Non-pigmented ciliary epithelial cell (primary cell): ENCODE measurements around the gene SPATA6L.

Source experiments
- DNase-seq: peaks from one replicate; pipeline ENCODE4 v3.0.0-alpha.2; 2010; ENCODE audit warnings: low read depth

The SPATA6L gene

DNA sequence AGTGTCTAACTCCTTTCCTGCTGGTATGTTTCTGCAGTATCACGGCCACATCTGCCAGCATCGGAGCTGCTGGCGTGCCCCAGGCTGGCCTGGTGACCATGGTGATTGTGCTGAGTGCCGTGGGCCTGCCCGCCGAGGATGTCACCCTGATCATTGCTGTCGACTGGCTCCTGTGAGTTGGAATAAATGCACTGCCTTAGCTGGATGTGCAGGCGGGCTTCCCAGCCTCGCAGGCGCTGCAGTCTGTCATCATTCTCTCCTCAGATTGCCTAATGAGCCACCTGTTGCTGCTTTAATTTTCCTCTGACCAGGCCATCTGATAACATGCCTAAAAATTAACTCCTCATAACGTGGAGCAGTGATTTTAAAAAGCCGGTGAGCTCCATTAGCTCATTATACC, 83.3 kb downstream of the SPATA6L start:
- no peak for DNase-seq

DNA sequence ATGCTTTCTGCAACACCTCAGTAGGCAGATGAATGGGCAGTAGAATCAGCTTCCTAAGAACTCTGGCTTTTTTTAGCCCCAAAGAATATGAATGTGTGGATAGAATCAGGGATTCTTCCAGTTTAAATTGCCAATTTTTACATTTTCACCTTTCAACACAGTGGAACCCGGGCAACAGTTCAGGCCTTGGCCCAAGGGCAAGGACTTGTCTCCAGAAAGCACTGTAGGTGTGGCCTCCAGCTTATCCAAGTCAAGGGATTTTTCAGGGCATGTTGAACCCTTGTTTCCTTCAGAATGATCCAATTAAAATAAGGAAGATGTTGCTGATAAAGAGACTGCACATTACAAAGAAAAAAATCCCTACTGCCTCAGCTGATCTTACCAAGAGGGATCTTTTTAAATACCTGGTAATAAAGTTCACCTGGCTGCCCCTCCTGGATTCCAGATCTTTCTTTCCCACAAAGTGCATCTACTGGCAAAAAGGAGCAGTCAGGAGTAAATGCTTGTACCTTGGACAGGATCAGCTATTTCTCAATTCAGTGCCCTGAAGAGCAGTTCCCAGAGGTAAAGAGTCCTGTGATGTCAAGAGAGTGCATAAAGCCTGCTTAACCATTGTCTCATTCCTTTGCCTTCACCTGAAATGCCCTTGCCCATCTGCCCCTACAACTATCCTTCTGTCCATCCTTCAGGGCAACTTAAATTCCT, 84.3 kb downstream of the SPATA6L start:
- DNase-seq: no peak

DNA sequence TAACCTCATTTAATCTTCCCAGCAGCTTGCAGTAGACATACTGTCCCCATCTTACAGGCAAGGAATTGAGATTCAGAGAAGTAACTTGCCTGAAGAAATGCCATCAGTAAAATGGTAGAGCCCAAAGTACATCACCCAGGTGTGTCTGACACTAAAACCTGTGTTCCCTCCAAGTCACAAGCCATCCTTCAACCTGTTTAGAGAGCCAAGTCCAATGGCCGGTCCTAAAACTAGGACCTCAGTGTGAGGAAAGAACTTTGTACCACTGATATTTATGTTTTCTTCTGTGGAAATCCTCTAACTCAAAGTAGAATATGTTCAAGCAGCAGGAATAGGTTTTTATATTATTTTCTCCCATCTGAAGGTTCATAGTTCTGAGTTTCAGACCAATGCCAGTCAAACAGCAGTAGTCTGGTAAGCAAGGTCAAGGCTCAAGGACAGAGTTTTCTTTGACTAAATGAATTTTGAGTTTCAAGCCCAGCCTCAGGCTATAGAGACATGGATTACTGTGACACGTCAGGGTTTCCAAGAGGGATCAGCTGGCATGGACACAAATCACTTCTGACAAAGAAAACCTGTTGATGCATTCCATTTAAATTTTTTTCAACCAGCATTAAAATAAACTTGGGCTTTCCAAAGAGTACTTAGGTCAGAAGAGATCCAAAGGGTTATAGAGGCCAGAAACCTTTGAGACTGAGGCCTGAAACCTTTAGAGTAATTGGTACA, 85.1 kb downstream of the SPATA6L start:
- DNase-seq: no peak

DNA sequence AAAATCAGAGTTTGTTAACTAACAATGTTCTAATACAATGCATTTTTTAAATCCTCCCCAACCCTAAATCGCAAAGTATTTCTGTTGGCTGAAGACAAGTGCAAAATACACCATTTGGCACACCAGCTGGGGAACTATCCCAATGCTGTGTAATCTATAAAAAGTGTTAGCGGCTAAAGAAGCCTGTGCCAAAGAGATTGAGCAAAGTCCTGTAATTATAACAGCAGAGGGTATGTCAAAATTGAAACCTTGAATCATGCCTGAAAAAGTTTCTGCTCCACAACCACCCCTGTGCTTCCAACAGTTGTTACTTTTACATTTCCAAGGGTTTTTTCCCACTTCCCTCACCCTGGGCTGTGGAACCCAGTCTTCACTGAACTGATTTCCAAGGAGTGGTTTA, 87.3 kb downstream of the SPATA6L start:
- DNase-seq: no peak

DNA sequence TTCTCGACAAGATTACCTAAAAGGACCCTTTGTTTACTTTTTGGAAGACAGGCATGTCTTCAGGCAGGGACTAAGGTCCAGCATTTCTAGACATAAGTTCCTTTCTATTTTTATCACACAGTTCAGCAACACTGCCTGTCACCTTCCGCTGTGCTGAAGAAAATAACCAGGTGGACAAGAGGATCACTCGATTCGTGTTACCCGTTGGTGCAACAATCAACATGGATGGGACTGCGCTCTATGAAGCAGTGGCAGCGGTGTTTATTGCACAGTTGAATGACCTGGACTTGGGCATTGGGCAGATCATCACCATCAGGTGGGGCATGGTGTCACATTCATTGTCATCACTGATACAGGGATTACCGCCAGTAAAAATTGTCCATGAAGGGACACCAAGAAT, 89.8 kb downstream of the SPATA6L start:
- no peak for DNase-seq

DNA sequence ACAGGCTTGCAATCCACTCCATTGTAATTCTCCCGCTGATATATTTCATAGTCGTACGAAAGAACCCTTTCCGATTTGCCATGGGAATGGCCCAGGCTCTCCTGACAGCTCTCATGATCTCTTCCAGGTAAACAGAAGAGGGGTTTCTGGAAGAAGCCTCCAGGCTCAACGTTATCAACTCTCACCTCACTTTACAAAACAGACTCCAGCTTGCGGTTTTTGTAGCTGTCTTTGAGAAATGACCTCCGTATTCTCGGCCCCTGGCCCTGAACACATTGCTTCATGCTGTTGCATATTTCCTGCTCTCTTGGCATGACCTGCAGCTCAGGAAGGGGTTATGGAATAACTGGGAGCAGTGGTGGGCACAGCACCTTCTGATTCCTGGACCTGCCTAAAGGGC, 90.3 kb downstream of the SPATA6L start:
- no peak for DNase-seq

DNA sequence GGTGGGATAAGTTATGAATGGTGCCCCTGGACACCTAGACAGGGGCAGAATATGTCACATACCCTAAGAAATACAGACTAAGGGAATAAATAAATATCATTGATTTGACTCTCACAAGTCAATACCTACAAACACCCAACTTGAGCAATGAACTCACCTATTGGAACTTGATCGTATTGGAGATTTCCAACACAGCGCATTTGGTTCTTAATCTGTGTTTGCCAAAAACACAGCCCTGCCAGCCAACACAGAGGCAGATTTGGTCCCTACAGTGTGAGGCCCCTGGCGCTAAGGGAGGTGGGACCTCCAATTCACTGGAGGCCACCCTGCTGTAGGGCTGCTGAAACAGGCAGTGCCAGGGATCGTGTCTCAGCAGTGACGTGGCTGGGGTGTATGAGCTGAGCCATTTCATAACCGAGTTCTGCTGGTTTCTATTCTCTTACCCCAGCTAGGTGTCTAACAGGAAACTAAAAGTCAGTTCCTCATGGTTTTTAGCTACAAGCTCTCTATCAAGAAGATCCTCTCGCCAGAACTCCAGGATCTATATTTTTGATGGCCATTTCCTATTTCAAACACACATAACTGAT, 91.5 kb downstream of the SPATA6L start:
- DNase-seq: no peak

DNA sequence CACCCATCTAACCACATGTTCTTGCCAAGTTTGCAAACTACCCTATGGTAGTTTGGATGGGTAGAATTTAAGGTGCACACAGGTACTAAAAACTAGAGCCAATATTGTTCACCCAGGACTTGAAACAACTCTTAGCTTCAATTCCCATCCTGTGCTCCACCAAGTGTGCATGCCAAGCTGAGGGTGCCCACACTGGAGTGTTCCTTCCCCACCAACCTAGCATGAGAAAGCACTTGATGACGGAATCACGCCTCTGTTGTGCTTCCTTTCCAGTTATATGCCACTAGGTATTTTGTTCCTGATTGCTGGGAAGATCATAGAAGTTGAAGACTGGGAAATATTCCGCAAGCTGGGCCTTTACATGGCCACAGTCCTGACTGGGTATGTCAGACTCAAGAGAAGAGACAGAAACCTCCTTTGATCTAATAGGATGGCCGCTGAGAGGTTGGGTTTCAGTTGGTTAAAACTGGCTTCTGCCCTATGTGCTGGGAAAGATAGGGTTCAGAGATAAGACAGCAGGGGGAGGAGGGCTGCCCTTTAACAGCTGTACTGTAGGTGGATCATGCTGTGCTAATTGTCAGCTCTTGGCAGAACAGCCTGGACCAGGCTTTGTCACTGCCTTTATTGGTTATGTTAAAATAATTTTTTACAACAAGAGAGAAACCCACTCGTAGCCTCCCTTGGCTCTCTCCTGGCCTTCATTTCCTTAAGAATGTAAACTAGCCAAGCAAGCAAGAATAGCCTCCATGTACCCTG, 92.5 kb downstream of the SPATA6L start:
- DNase-seq: no peak

DNA sequence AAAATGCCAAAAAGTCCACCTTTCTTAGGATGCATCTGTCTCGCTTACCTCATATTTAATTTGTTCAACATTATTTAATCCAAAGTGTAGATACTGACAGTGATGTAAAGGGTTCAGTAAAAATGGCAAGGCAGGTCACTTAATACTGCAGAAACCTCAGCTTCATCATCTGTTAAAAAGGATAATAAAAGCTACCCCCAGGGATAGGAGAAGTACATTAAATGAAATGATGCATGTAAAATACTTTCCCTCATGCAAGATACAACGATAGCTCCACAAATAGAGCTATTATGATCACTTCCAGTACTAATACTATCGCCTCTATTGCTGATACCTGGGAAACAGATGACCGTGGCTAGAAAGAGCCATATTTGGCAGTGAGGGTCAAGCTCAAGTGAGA, 93.1 kb downstream of the SPATA6L start:
- no peak for DNase-seq

DNA sequence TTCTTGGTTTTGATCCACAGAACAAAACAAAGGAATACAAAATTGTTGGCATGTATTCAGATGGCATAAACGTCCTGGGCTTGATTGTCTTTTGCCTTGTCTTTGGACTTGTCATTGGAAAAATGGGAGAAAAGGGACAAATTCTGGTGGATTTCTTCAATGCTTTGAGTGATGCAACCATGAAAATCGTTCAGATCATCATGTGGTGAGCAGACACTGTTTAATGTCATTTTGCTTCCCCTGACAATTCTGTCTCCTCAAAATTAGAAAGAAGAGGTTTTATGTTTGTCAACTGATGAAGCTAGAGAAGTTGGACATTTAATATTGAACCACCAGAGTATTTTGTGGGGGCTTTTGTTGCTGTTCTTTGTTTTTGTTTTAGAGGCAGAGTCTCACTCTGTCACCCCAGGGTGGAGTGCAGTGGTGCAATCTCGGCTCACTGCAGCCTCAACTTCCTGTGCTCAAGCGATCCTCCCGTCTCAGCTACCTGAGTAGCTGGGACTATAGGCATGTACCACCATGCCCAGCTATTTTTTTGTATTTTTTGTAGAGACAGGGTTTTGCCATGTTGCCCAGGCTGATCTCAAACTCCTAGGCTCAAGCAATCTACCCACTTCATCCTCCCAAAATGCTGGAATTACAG, 94.0 kb downstream of the SPATA6L start:
- DNase-seq: no peak

DNA sequence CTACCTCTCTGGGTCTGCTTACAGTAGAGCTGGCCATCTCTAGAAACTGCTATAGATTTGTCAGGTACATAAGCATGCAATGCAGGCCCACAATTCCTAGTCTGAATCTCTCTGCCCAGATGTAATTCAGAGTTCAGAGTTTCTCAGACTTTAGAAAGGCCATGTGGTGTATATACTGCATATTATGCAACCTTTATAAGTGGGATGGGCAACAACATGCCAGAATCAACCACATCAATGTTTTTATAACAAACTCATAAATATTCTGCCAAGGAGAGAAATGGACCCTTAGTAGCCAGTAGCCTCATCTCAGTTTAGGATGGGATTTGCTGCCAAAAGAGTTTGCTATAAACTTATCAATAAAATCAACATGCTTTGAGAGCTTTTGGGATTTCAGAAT, 97.2 kb downstream of the SPATA6L start:
- no peak for DNase-seq

DNA sequence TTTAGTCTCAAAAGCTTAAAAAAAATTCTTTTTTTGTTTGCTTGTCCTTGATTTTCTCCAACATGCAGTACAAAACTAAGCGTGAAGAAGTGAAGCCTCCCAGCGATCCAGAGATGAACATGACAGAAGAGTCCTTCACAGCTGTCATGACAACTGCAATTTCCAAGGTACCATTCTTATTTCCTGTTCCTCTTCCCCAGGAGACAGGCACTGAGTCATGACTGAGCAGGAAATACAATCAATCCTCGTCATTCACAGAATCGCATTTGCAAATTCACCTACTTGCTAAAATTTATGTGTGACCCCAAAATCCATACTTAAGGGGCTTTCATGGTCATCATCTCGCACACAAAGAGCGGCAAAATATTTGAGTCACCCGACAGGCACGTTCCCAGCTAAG, 98.7 kb downstream of the SPATA6L start:
- no peak for DNase-seq

DNA sequence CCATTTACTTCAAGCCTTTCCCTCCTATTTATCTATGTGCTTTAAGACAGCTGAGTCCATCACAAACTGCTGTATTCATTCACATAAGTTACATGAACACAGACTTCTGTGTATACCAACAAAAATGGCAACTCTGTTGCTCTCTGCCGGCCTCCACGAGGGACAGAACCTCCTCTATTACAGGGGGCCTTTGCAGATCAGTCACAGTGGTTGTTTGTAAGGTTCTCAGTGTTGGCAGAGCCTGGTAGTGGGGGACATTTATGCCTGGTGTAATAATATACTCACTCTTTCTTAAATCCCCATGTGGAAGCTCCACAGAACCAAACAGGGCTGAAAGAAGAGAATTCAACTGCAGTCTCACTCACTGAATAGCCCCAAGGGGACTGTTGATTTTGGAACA, 99.5 kb downstream of the SPATA6L start:
- DNase-seq: no peak

DNA sequence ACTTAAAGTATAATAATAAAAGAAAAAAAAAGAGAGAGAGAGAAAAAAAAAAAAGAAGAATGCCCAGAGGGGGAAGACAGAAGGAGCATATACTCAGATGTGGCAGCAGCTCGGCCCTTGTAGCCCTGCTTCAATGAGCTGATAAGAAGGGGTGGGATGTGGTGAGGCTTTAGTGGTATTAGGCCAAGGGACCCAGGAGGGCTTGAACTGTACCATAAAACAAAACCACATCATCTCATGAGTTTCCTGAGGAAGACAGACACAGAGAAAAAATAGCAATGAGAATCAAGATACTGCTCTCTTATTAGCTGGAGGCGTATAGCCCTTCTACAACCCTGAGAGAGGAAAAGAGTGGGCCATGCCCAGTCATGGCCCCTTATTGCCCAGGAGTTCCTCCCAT, 103.2 kb downstream of the SPATA6L start:
- no peak for DNase-seq

DNA sequence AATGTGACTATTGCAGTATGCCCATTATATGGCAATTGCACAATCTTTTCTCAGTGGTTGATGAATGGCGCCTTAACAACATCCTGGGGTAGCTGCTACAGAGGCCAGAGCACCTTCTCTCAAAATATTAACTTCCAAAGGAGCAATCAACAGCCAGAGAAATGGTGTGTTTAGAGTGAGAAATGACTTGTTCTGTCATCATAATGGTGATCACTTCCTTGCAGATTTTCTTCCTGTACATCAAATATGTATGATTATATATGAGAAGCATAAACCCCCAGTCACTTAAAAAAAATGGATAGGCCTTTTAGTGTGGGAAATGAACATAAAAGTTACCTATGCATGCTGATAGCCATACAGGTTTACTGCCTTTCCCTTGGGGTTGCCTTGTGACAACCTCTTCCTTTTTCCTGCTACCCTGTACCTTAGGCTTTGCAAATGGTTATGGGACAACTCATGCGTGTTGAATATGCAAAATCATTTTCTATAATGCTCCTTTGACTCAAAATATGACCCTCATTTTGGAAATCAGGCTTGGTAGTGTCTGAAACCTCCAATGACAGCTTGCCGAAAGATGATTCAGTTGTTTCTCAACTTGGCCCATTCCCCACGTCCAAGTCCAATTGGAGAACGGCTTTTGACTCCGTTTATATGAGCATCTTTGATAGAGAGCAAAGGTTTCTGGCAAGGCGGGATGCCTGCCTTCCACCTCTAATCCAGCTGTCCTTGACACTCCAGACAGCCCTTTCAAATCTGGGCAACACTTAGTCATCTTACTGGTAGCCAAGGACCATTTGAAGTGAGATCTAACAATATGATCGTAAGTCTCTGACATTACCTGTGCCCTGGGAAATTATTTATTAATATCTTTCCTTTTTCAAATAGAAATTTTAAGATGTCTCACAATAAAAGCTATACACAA, 106.8 kb downstream of the SPATA6L start:
- DNase-seq: no peak

DNA sequence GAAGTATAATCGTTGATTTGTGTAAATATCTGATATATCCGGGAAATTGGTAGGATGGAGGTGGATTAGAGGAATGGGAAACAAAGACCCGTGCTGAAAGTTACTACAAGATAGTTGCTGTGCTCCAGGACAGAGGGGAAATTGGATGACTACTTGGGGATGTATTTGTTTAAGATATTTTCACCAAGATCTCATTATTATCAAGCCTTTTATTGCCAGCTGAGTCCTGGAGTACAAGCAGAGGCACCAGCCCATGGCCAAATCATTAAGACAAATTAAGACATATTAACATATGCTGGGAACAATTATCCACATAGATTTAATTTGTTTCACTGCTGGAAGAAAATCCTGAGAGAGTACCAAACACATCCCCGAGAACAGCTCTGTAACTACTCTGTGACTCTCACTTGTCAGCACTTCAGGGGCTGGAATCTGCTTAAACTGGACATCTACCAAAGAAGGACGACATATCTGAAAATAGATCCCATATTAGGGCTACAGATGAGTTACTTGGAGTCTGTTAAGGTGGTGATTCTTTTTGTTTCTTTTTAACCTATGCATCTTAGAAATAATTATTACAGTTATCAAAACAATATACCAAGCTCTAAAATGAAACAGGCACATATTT, 107.8 kb downstream of the SPATA6L start:
- no peak for DNase-seq

DNA sequence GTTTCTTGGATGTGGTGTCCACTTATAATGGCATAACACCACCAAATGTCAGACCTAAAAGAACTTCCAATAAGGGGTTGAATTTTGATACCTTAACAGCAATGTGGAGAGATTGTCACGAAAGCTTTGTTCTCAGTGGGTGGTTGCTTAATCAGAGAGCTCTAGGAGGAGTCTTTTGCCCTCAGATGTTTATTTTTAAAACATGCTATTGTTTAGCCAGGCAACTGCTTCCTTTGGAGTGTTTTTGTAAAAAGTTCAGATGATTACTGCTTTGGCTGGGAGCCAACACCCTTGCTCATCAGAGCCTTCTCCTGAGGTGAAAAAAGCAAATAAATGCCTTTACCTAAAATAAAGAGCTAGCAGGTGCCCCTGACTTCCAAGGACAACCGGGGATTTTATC, 111.0 kb downstream of the SPATA6L start:
- DNase-seq: peak; percentile 31

DNA sequence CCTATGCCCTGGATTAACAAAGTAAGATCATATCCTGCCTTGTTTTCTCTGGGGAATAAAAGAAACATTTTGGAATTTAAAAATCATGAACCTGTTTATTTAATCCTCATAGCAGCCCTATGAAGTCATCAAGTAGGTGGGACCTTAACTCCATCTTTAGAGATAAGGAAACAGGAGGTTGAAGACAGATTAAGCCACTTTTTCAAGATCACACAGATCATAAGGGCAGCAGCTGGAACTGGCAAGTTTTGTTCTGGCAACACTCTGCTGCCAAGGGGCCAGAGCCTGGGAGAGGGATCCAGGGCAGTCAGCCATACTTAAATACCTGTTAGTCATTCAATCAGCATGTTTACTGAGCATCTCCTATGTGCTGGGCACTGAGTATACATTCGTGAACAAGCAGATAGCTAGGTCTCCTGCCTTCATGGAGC, 112.3 kb downstream of the SPATA6L start:
- DNase-seq: peak; percentile 44

DNA sequence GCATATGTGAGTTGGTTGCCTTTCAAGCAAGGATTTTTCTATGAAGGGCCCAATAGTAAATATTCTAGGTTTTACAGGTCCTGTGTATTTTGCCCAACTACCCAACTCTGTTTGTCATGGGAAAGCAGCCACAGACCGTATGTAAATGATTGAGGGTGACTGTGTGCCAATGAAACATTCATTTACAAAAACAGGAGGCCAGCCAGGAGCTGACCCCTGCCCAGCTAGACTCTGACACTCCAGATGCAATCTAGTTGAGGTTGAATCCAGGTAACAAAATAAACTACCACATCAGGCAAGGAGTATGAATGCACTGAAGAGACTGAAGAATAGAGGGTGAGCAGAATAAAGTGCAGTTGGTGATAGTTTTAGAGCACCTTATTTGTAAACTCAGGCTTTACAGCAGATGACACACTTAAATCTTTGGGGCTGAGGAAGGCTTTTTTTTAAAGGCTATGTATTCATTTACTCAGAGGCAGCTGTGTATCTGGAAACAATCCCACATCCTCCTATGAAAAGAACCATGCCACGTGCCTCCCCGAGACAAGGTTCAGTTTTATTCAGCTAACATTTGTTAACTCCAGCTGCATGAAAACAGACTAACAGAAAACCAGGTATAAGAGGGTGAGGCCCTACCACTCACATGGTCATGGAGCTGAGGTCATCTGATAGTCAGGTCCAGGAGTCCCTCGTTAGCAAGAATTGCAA, 115.3 kb downstream of the SPATA6L start:
- DNase-seq: no peak

DNA sequence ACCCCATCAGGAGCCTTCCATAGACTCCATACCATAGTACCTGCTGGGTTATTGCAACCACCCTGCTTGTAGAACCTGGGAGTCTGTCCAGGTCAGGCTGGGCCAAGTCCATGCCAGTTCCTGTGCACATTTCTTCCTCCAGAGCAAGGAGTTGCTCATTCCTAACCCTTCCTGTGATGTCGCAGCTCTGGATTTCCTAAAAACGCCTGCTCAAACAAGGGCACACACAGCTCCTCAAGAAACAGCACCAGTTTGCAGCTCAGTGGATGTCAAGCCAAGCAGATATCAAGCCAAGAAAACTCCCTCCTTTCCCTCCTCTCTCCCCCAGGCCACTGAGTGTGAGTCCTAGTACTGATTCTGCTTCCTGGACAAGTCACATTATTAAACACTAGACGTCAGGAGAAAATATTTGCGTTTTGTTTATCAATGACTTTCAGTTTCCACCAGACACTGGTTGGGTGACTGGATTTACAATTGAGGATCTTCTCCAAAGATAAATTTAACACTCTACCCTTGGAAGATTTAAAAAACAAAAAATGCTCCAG, 116.5 kb downstream of the SPATA6L start:
- DNase-seq: no peak
